ENCODE measurements around the gene GALNT13. TPM values are rescaled to one million over a fixed set of nuclear protein-coding genes. Genes with fewer than 3 reads are reported as not detected.

Gene GALNT13
- total and polyA plus RNA-seq, 10 of the 15 experiments (the other 5 are each of a cell fraction or from before 2014, with no cell fraction given), result 0.04 TPM; not detected in 9

GRCh38 chr2:154489266-154489858, 617.6 kb downstream of the GALNT13 start (continued):
- TF ChIP-seq, protein P1, sequence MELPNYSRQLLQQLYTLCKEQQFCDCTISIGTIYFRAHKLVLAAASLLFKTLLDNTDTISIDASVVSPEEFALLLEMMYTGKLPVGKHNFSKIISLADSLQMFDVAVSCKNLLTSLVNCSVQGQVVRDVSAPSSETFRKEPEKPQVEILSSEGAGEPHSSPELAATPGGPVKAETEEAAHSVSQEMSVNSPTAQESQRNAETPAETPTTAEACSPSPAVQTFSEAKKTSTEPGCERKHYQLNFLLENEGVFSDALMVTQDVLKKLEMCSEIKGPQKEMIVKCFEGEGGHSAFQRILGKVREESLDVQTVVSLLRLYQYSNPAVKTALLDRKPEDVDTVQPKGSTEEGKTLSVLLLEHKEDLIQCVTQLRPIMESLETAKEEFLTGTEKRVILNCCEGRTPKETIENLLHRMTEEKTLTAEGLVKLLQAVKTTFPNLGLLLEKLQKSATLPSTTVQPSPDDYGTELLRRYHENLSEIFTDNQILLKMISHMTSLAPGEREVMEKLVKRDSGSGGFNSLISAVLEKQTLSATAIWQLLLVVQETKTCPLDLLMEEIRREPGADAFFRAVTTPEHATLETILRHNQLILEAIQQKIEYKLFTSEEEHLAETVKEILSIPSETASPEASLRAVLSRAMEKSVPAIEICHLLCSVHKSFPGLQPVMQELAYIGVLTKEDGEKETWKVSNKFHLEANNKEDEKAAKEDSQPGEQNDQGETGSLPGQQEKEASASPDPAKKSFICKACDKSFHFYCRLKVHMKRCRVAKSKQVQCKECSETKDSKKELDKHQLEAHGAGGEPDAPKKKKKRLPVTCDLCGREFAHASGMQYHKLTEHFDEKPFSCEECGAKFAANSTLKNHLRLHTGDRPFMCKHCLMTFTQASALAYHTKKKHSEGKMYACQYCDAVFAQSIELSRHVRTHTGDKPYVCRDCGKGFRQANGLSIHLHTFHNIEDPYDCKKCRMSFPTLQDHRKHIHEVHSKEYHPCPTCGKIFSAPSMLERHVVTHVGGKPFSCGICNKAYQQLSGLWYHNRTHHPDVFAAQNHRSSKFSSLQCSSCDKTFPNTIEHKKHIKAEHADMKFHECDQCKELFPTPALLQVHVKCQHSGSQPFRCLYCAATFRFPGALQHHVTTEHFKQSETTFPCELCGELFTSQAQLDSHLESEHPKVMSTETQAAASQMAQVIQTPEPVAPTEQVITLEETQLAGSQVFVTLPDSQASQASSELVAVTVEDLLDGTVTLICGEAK (IDR thresholded peaks at IDR 0.05; ENCODE audit: borderline replicate concordance), result no peak
- TF ChIP-seq DPF2 (IDR thresholded peaks at IDR 0.05) (no peak), ETV6 (conservative IDR thresholded peaks at IDR 0.05 in 1 of 2, IDR thresholded peaks at IDR 0.05 in 1 of 2; ENCODE audit: borderline replicate concordance in 1 of 2, low read depth in 1 of 2) (no peak), PBX3 (IDR thresholded peaks at IDR 0.05; ENCODE audit: insufficient replicate concordance, low read depth, low read length) (no peak), PAX5 (IDR thresholded peaks at IDR 0.05; ENCODE audit: borderline replicate concordance, low read depth, low read length) (no peak)
- TF ChIP-seq, protein P2, sequence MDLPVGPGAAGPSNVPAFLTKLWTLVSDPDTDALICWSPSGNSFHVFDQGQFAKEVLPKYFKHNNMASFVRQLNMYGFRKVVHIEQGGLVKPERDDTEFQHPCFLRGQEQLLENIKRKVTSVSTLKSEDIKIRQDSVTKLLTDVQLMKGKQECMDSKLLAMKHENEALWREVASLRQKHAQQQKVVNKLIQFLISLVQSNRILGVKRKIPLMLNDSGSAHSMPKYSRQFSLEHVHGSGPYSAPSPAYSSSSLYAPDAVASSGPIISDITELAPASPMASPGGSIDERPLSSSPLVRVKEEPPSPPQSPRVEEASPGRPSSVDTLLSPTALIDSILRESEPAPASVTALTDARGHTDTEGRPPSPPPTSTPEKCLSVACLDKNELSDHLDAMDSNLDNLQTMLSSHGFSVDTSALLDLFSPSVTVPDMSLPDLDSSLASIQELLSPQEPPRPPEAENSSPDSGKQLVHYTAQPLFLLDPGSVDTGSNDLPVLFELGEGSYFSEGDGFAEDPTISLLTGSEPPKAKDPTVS (IDR thresholded peaks at IDR 0.05; ENCODE audit: low read depth, low read length), result no peak
- TF ChIP-seq, protein P3, sequence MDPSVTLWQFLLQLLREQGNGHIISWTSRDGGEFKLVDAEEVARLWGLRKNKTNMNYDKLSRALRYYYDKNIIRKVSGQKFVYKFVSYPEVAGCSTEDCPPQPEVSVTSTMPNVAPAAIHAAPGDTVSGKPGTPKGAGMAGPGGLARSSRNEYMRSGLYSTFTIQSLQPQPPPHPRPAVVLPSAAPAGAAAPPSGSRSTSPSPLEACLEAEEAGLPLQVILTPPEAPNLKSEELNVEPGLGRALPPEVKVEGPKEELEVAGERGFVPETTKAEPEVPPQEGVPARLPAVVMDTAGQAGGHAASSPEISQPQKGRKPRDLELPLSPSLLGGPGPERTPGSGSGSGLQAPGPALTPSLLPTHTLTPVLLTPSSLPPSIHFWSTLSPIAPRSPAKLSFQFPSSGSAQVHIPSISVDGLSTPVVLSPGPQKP (IDR thresholded peaks at IDR 0.05; ENCODE audit: low read depth, low read length), result no peak

Data from GM12878 (cell line).